Fibroblast of upper back skin (primary cell): Measurements from ENCODE around the gene BARHL1.

ENCODE experiments used
- DNase-seq: peaks from one replicate; pipeline ENCODE4 v3.0.0-alpha.2; 2013

BARHL1 gene

DNA sequence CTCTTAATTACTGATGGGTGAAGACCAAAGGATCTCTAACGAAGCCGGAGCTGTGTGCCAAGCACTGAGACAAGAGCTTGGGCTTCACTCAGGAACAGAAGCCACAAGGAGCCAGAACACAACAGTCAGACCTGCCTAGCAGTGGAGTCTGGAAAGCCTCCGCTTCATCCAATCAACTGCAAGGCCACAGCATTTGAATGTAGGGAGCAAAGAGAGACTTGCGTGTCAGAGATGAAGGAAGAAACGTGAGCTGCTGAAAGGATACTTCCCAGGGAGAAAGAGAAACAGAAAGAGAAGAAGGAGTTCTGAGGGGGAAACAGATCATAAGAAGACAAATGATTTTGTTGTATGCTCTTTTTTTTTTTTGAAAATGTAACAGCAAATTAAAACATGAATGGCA, 43.9 kb downstream of the BARHL1 start:
- DNase-seq: no peak

DNA sequence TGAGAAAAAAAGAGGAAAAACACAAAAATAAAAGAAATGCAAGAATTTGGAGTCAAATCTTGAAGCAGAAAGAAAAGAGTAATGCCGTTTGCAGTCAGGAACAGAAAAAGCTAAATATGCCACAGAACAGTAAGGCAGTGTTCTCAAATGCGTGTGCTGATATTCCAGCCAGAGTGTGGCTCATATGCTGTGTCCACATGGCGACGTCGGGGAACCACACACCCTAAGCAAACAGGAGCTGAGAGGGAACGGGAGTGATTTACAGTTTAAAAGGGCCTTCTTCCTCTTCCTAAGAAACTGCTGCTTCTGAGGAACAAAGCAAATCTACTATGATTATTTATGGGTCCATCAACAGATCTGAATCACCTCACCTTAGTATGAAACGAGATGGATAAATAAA, 44.7 kb downstream of the BARHL1 start:
- no peak for DNase-seq

DNA sequence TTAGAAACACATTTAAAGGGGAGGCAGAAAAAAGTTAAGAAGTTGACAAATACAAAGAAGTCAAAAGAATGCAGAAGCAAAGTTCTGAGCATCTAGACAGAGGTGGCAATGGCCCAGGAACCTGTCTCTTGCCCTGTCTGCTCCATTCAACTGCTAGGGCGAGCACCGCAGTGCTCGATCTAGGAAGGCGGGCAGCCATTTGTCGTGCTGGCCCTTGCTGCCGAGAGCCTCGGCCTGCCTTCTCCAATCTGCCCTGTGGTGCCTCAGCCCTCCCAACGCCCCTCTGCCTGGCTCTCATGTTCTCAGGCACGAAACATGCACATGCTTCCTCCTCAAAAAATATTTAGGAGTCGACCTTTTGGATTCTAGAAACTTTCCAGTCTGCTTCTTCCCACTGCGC, 45.2 kb downstream of the BARHL1 start:
- no peak for DNase-seq

DNA sequence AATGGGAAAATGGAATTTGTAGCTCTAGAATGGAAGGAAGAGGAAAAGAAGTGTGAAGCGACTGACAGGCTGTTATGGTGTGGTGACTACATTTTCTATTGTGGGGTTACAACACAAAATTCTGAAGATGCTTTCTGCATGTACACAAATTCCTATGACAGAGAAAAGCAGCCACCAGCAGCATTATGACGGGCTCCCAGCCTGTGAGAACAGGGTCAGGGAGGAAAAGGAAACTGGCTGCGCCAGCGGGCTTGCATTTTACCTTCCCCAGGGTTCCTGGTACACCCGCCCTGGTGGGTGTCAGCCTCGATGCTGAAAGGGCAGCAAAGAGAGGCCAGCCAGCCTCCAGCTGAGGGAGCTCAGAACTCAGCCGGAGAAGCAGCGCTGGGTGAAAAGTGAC, 46.3 kb downstream of the BARHL1 start:
- DNase-seq: no peak

DNA sequence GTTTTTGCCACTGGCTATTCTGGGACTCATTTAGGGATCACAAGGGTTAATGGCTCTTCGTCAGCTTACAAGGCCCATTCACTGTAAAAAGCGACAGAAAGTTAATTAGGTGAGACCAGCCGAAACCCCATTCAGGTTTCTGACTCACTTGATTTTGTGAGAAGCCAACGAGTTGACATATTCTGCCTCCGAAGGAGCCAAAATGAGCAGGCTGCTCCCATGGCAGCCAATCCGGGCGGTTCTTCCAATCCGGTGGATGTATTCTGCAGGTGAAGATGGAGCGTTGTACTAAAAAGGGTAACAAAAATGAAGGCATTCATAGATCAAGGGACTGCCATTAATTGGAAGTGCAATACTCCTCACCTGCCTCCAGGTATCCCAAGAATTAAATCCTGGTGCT, 47.7 kb downstream of the BARHL1 start:
- no peak for DNase-seq

DNA sequence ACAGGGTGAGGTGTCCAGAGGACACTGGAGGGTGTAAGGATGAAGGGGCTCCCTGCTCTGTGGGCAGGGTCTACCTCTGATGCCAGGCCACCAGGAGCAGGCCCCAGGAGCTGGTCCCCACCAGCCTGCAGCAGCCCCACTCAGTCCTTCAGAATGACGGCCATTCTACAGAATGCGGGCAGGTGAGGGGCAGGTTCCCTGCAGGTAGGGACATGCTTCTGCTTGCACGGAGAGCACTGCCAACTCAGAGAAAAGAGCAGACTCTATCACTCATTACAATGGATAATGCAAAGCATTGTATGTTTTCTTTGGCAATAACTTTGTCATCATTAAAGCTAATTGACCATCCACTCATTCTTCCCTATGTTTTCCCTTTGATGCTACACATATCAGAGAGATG, 48.4 kb downstream of the BARHL1 start:
- DNase-seq: no peak

DNA sequence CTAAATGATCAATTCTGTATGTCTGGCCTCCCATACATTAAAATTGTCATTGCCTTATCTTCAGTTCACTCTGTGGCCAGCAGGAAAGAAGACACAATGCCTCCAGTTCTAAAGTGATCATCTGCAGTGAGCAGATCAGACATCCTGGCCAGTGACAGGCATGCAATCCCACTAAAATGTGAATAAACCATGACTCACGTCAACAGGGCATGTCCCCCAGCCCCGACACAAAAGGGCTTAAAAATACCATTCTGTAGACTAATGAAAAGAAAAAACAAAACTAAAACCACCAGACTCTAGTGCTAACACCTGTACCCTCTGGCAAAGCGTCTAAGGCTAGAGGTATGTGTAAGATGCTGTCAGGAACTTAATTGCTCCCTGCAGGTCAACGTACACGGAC, 48.9 kb downstream of the BARHL1 start:
- DNase-seq: peak; percentile 77

DNA sequence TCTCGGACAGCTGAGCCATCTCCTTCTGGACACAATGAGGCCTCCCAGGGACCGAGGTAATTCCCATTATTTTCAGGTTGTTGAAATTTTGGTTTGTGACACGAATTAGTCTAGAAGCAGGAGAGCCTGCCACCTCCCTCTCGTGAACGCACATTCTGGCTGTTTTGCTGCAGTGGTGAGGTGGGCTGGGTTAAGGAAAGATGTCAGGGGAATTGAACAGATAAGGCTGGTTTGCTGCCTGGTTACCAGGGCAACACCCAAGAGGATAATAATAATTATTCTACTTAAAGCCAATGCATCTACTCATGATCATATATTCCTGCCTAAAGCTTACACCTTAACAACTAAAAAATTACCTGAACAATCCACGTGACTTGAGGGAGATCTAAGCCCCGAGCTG, 49.3 kb downstream of the BARHL1 start:
- no peak for DNase-seq

DNA sequence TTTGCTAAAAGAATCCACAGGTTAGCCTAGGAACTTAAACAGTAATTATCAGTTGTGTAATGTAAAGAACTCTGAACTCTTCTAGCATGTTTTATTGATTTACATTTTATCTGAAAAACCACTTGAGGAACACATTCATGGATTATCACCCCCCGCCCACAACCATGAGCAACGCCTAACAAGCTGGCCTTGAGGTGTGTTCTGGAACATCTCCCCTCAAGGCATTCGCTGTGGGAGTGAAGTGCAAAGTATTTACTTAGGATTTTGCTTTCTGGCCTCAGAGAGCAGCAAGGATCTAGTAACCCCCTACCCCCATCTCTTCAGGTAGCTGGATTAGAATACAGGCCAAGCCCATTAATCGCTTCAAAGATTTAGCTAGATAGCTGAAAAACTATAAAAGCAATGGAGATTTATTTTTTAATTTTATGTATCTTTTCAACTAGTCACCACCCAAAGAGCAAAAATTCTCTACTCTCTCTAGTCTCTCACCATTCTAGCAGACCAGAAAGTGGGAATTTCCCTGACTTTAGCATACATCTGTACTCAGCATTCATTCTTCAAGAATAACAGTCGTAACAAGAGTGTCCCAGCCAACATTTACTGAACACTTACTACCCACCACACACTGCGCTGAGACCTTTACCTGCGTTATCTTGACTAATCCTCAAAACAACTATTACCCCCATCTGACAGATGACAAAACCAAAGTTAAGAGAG, 50.2 kb downstream of the BARHL1 start:
- no peak for DNase-seq

DNA sequence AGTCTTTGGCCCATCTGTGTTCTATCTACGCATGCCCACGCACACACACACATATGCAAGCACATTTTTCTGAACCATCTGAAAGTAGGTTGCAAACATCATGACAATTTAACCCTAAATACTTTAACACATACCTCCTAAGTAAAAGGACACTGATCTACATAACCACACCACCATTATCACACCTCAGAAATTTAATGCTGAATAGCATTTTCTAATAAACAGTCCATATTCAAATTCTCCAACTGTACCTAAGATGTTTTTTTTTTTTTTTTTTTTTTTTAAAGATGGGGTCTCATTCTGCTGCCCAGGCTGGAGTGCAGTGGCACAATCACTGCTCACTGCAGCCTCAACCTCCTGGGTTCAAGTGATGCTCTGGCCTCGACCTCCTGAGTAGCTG, 51.9 kb downstream of the BARHL1 start:
- no peak for DNase-seq

DNA sequence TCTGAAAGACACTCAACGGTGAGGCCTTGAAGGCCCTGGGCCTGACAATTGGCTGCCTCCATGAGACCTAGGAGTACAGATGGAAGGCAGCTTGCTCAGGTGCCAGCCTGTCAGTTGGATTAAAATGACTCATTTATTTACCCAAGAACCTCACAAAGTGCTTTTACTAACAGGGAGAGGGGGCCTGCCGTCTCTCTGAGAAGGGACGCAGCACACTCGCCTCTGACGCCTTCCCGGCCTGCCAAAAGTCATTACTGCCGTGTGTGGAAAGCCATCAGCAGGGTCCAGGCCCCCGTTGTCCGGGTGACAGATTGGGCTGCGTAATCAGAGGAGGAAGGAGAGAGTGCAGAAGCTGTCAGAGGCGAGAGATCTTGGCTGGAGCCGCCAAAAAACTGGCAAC, 54.9 kb downstream of the BARHL1 start:
- no peak for DNase-seq

DNA sequence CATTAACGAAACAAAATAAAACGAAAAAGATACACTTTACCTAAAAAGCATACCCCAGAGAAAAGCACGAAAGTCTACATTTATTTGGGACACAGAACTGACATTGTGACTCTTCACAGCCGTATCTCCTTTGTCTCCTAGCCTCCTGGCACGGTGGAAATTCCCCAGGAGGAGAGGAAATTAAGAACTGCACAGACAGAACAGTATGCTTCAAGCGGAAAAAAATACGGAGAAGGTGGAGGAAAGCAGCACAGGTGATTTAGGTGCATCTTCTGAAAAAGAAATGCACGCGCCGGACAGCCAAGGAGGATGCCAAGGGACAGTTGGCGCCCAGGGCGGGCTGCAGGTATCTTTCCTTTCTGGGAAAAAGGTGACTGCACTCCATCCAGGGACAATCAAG, 55.4 kb downstream of the BARHL1 start:
- DNase-seq: no peak

DNA sequence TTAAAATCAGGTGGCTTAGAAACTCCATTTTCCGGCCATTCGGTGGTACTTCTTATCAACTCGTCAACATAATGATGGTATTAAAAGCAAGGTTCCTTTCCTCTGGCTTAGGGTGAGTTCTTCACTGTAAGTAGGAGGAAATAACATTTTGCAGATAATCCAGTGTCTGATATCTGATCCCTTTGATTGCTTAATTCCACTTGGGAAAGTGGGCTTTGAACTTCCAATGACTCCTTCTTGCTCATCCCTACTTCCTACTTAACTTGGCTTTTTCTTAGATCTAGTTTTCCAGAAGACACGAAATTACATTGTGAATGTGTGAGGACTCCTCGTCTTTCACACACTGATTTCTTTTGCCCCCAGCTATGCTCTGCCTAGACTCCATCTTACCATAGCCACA, 55.8 kb downstream of the BARHL1 start:
- peak; percentile 20 for DNase-seq

DNA sequence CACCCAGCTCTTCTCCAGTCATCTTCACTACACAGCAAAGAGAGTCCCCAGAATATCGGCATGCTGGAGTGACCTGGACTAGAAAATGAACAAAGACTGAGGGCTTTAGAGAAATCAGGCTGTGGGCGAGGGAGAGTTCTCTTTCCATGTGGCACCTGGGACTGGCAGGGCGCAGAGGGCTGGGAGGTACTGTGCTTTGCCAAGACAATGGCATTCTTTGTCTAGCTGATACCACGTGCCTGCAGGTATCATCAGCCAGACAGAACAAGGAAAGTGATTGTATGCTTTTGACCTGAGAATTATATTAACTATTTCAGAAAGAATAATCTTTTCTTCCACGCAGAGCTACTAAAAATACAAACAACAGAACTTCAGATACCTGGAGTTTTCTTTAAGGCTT, 56.9 kb downstream of the BARHL1 start:
- no peak for DNase-seq
